ENCODE measurements around the gene MIPEP. TPM values are rescaled to one million over a fixed set of nuclear protein-coding genes. Genes with fewer than 3 reads are reported as not detected.

Gene MIPEP
- total RNA-seq, 1 experiment from 2014 or later = 18.6 TPM

- DNase-seq = no peak
- ChIA-PET POLR2A (ENCODE audit: unreplicated experiment) (interaction anchor here (0.9 kb wide), 1 partner anchor 12 kb away, joined by 15 read pairs; no protein-coding TSS in a partner anchor), CTCF (no interaction called here)
- no peak overlapping the region for H3K27ac ChIP-seq
- no peaks in the 10 kb centered on the region for H3K27me3 ChIP-seq (ENCODE audit: insufficient read depth, low read depth)
- BruUV-seq (replicated peaks) = no TSS peak
- TF ChIP-seq EZH2 (IDR thresholded peaks at IDR 0.05; ENCODE audit: low read depth) (no peak), CTCF (conservative IDR thresholded peaks at IDR 0.05) (no peak)
- no peaks in the 10 kb centered on the region for H4K20me1 ChIP-seq (ENCODE audit: insufficient read depth)
- H3K9me3 ChIP-seq (ENCODE audit: insufficient read depth, low read depth) = no peaks in the 10 kb centered on the region
- no peaks in the 10 kb centered on the region for H3F3A ChIP-seq (ENCODE audit: insufficient read depth, low read depth)
- H3K9me2 ChIP-seq (ENCODE audit: insufficient read depth) = no peaks in the 10 kb centered on the region
- no peaks in the 10 kb centered on the region for H3K36me3 ChIP-seq (ENCODE audit: low read depth)
- no peak overlapping the region for H3K4me3 ChIP-seq
- H3K4me1 ChIP-seq (replicated peaks; ENCODE audit: insufficient read depth) = no peaks in the 10 kb centered on the region
- no peak overlapping the region for H2AFZ ChIP-seq
- H3K4me2 ChIP-seq = no peak overlapping the region
- no peaks in the 10 kb centered on the region for H3K79me2 ChIP-seq (ENCODE audit: low read depth)
- intact Hi-C loops (cut with micrococcal nuclease; ENCODE audit: unreplicated experiment) = no loop called here
Observed at GRCh38 chr13:23743278-23744076, 145.7 kb downstream of the MIPEP start.

GRCh38 chr13:23741879-23742510 lies 147.2 kb downstream of the MIPEP start:
- POLR2A ChIA-PET (ENCODE audit: unreplicated experiment) = no interaction called here
- Histone ChIP-seq H2AFZ (no peak overlapping the region), H4K20me1 (ENCODE audit: insufficient read depth) (no peaks in the 10 kb centered on the region), H3K9me2 (ENCODE audit: insufficient read depth) (no peaks in the 10 kb centered on the region), H3K79me2 (ENCODE audit: low read depth) (no peaks in the 10 kb centered on the region), H3K36me3 (ENCODE audit: low read depth) (no peaks in the 10 kb centered on the region), H3K4me3 (no peak overlapping the region), H3K4me1 (replicated peaks; ENCODE audit: insufficient read depth) (no peaks in the 10 kb centered on the region), H3K27me3 (ENCODE audit: insufficient read depth, low read depth) (no peaks in the 10 kb centered on the region), H3K27ac (no peak overlapping the region), H3K4me2 (no peak overlapping the region), H3K9me3 (ENCODE audit: insufficient read depth, low read depth) (no peaks in the 10 kb centered on the region), H3F3A (ENCODE audit: insufficient read depth, low read depth) (no peaks in the 10 kb centered on the region)
- no peak for DNase-seq
- intact Hi-C loops (cut with micrococcal nuclease; ENCODE audit: unreplicated experiment) = no loop called here
- BruUV-seq (replicated peaks) = no TSS peak
- TF ChIP-seq EZH2 (IDR thresholded peaks at IDR 0.05; ENCODE audit: low read depth) = no peak
- TF ChIP-seq CTCF (conservative IDR thresholded peaks at IDR 0.05) = peak; percentile 59
- CTCF ChIA-PET = no interaction called here

- no peaks in the 10 kb centered on the region for H3K79me2 ChIP-seq (ENCODE audit: low read depth)
- CTCF ChIA-PET = no interaction called here
- no peaks in the 10 kb centered on the region for H3K9me3 ChIP-seq (ENCODE audit: insufficient read depth, low read depth)
- no peaks in the 10 kb centered on the region for H3K4me1 ChIP-seq (replicated peaks; ENCODE audit: insufficient read depth)
- no peak overlapping the region for H2AFZ ChIP-seq
- H3K27me3 ChIP-seq (ENCODE audit: insufficient read depth, low read depth) = no peaks in the 10 kb centered on the region
- no peaks in the 10 kb centered on the region for H3F3A ChIP-seq (ENCODE audit: insufficient read depth, low read depth)
- no peaks in the 10 kb centered on the region for H4K20me1 ChIP-seq (ENCODE audit: insufficient read depth)
- POLR2A ChIA-PET (ENCODE audit: unreplicated experiment) = no interaction called here
- no peaks in the 10 kb centered on the region for H3K9me2 ChIP-seq (ENCODE audit: insufficient read depth)
- H3K4me3 ChIP-seq = no peak overlapping the region
- H3K27ac ChIP-seq = no peak overlapping the region
- H3K36me3 ChIP-seq (ENCODE audit: low read depth) = no peaks in the 10 kb centered on the region
- no TSS peak for BruUV-seq (replicated peaks)
- no peak for DNase-seq
- intact Hi-C loops (cut with micrococcal nuclease; ENCODE audit: unreplicated experiment) = no loop called here
- H3K4me2 ChIP-seq = no peak overlapping the region
- TF ChIP-seq EZH2 (IDR thresholded peaks at IDR 0.05; ENCODE audit: low read depth) = no peak
Observed at GRCh38 chr13:23740002-23740401, 149.2 kb downstream of the MIPEP start.

All from PC-9 (cell line).